Fibroblast of mammary gland (primary cell): Measurements from ENCODE around the gene LSG1.

Experiments
- DNase-seq: peaks from one replicate; pipeline ENCODE4 v3.0.0-alpha.2; 2010; ENCODE audit warnings: low read depth
- H3K4me3 ChIP-seq: 2 replicates; pipeline ENCODE4 v1.5.1; 2011; ENCODE audit warnings: low read depth, mild to moderate bottlenecking, low read length, moderate library complexity; ENCODE audit not compliant: control insufficient read depth
- CTCF ChIP-seq: conservative IDR thresholded peaks from 2 replicates; pipeline ENCODE4 v1.5.1; 2011; ENCODE audit warnings: low read depth, low read length, inconsistent platforms; ENCODE audit not compliant: control insufficient read depth, insufficient read depth

The LSG1 gene

DNA sequence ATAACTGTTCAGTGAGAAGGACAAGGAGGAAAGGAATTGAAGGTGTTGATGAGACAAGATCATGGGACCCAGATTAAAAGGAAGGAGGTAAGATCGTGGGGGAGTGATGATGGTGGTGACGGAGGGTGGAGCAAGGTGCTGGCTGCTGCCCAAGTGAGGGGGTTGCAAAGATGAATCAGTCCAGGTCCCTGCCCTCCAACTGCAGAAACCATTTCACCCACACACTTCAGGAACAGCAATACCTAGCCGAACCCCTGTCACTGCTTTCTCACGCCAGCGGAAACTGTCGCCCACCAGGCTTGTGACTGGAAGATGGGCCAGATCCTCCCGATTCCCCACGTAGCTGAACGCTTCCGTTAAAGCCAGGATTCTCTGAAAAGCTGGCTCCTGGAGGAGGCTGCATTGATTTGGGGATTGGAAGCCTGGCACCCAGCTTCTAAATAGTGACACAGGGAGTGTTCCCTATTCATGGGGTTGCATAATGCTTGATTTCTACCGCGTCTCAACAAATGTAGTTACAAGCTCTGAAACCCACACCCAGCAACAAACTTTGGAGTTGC, 3.2 kb upstream of the LSG1 start:
- peak overlapping the region; percentile 12 for H3K4me3 ChIP-seq
- peak; percentile 58 for DNase-seq
- no peak for TF ChIP-seq CTCF

- H3K4me3 ChIP-seq: no peak overlapping the region
- no peak for TF ChIP-seq CTCF
- DNase-seq: peak; percentile 20
These were observed 1.8 kb upstream of the LSG1 start for GRCh38 chr3:194673761-194674160.

GRCh38 chr3:194672876-194673275, 885 bp upstream of the LSG1 start:
- H3K4me3 ChIP-seq: peak overlapping the region; percentile 98
- TF ChIP-seq CTCF: no peak
- peak; percentile 13 for DNase-seq

- H3K4me3 ChIP-seq: peak overlapping the region; percentile 98
- DNase-seq: peak; percentile 55
These were observed 486 bp downstream of the LSG1 start for GRCh38 chr3:194671511-194671899.

GRCh38 chr3:194667363-194667762, 4.6 kb downstream of the LSG1 start:
- no peak overlapping the region for H3K4me3 ChIP-seq
- peak; percentile 47 for DNase-seq
- TF ChIP-seq CTCF: no peak

More at GRCh38 chr3:194671511-194671899, 486 bp downstream of the LSG1 start:
- TF ChIP-seq CTCF: peak; percentile 62

DNA sequence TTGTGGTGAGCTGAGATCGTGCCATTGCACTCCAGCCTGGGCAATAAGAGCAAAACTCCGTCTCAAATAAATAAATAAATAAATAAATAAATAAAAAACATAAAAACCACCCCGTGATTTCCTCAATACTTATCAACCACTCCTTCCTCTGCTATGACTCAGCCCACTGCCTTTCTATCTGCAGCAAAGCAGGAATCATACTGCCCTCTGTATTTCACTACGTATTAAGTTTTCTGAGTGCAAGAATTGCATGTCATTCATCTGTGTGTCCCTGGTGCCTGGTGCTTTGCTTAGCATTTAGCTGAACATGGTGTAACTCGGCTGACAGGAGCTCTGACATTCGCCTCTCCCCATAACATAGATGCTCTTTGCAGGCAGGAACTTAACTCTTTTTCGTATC, 7.1 kb downstream of the LSG1 start:
- H3K4me3 ChIP-seq: no peak overlapping the region
- TF ChIP-seq CTCF: no peak
- peak; percentile 23 for DNase-seq

GRCh38 chr3:194661946-194662345, 10.0 kb downstream of the LSG1 start:
- H3K4me3 ChIP-seq: no peak overlapping the region
- no peak for DNase-seq

More at GRCh38 chr3:194661946-194662345, 10.0 kb downstream of the LSG1 start:
- TF ChIP-seq CTCF: no peak
